ENCODE measurements around the gene RGL1.
A peak's percentile ranks its signal among the peaks of the same experiment; 100 is the strongest.

RGL1 gene

DNA sequence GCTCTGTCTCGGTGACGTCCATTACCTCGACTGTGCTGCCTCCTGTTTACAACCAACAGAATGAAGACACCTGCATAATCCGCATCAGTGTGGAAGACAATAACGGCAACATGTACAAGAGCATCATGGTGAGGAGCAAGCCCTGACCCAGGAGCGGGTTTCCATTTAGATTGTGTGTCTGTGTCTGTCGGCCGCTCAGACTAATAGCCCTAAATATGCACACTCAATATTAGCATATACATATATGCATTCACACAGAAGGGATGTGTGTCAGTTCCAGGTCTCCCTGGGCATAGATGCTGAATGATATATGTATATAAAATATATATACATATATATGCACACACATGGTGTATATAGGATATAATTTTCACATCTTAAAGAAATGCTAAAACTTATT, 111.7 kb downstream of the RGL1 start:
- no peak for DNase-seq (ENCODE audit: low spot score)

GRCh38 chr1:183918589-183918988, 113.7 kb downstream of the RGL1 start:
- no peak for DNase-seq (ENCODE audit: low spot score)

DNA sequence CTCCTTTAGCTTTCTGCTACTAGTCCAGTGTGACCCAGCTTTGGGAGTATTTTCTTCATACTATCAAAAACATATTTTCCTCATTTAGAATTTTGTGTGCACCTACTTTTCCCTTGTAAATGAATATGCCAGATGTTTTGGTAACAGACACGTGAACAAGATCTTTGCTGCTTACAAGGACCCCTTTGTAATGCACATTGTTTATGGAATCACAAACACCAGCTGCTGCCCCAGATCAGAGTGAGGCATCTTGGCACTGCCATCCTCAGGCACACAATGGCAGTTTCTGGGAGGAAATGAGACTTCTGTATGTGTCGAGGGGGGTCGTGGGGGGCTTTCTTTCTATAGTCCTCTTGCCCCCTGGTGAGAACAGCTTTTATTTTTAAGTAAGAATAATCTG, 115.7 kb downstream of the RGL1 start:
- no peak for DNase-seq (ENCODE audit: low spot score)

DNA sequence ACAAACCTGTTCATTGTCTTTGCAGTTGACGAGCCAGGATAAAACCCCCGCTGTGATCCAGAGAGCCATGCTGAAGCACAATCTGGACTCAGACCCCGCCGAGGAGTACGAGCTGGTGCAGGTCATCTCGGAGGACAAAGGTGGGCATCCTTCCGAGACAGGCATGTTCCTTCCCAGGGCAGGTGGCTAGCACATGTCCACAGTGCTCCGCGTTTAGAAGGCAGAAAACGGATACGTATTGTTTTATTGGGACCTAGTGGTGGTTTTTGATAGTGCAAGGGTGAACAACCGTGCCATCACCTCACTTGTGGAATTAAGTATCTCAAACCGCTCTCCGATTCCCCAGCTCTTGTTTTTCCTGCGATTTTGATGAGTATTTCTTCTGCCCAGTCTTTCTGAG, 117.3 kb downstream of the RGL1 start:
- no peak for DNase-seq (ENCODE audit: low spot score)

GRCh38 chr1:183925947-183926346, 121.0 kb downstream of the RGL1 start:
- DNase-seq (ENCODE audit: low spot score): no peak

GRCh38 chr1:183926983-183927382, 122.1 kb downstream of the RGL1 start:
- no peak for DNase-seq (ENCODE audit: low spot score)

- no peak for DNase-seq (ENCODE audit: low spot score)
Measured at GRCh38 chr1:183931646-183932271, 126.8 kb downstream of the RGL1 start.

GRCh38 chr1:183932412-183932811, 127.5 kb downstream of the RGL1 start:
- DNase-seq (ENCODE audit: low spot score): no peak

DNA sequence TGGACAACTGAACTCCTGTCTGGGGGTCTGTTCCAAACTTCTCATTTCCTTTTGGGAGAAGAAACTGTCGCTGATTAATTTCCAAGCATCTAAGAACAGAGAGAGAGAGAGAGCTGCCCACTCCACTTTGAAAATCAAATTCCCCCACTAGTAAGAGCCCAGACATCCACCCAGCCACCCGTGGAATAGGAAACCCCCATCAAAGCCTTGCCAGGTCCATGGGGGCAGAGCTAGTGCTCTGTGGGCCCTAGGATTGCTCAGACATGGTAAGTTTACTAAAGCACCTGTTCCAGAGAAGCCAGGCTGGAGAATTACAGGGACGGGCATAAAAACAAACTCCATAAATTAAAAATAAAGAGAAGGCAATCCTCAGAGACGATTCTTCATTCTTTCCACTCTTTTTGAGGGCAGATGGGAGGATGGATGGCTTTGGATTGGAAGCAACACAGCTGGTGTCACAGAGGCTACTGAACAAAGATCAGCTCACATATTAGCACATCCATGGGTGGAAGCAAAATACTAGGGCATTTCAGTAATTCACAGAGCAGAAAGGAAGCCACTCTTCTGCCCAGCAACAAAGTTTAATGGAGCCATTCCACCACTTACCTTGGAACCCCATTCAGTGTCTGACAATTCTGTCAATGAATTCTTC, 128.7 kb downstream of the RGL1 start:
- DNase-seq (ENCODE audit: low spot score): no peak

DNA sequence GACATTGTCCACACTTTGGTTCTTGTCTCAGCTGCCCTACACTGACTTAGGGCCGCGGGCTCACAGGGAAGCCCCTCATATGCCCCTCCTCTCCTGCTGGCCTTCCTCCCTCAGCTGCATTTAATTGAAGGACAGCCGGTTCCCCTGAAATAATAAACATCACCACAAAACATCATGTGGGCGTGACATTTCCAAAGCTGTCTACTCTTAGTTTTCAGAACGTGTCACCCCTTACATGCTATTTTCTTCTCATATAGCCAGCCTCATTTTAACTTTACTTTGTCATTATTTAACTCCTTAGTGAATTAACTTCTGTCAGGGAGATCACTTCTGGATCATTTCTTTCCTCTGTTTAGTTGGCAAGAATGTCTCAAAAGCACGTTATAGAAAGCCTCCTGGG, 129.4 kb downstream of the RGL1 start:
- DNase-seq (ENCODE audit: low spot score): no peak

DNA sequence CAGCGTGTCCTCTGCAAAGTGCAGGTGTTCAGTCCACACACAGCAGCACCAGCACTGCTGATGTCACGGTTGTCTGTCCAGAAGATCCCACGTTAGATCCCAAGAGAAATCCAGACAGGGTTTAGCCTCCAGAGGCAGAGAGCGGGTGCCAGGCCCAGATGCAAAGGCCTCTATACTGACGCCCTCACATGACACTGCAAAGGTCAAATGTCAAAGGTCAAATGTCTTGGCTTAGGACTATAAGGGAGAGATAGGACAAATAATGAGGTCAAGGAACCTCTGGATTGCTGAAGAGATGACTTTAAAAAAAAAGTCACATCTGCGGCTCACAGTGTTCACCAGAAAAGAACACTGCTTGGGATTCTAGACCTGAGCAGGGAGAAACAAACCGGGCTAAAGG, 131.1 kb downstream of the RGL1 start:
- DNase-seq (ENCODE audit: low spot score): no peak

- DNase-seq (ENCODE audit: low spot score): no peak
Measured at GRCh38 chr1:183936791-183937190, 131.9 kb downstream of the RGL1 start.

- no peak for DNase-seq (ENCODE audit: low spot score)
Measured at GRCh38 chr1:183937611-183938010, 132.7 kb downstream of the RGL1 start.

DNA sequence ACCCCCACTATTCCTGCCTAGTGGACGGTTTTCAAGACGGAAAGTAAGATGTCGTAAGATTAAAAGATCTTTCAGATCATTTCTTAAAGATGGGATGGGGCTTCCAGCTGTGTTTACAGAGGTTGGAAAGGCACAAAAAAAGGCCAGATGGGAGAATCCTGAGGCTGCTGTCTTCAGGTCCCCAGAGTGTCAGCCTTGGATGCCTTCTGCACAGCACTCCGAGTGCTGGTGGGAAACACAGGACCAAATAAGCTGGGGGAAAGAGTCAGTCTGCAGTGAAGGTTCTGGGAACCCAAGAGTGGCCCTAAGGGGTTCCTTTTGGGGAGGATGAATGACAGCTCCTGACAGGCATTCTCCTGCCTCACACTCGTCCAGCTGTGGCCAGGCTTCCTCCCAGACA, 136.1 kb downstream of the RGL1 start:
- no peak for DNase-seq (ENCODE audit: low spot score)

GRCh38 chr1:183942933-183943693, 138.2 kb downstream of the RGL1 start:
- DNase-seq (ENCODE audit: low spot score): no peak

- DNase-seq (ENCODE audit: low spot score): no peak
Measured at GRCh38 chr1:183945428-183946319, 140.8 kb downstream of the RGL1 start.

DNA sequence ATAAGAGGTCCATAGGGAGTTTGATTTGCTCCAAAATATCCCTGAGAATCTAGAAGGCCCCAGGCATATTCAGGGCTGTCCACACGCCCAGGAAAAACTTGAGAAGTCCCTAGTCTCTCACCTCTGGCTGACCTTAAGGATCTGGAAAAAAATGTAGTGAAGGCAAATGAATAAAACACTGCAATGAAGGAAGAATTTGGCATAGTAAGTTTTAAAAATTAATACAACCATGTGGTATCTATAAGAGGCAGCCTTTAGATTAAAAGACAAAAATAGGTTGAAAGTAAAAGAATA, 141.3 kb downstream of the RGL1 start:
- no peak for DNase-seq (ENCODE audit: low spot score)

- no peak for DNase-seq (ENCODE audit: low spot score)
Measured at GRCh38 chr1:183947988-183948387, 143.1 kb downstream of the RGL1 start.

DNA sequence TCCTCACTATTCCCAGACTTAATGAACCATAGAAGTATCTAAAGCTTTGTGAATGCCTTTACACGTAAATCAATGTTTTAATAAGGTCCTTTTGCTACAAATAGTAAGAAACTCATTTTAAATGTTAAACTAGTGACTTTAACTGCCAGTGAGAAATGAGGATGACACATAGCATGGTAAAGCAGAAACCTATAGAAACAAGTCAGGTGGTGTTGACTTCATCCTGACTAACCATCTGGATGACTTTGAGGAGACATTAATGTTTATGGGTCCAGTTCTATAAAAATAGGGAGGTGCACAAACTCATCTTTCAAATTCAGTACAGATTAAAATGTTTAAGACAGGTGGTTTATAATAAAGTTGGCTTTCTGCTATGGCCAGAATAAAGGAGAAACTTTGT, 147.2 kb downstream of the RGL1 start:
- no peak for DNase-seq (ENCODE audit: low spot score)

- no peak for DNase-seq (ENCODE audit: low spot score)
Measured at GRCh38 chr1:183953031-183953430, 148.1 kb downstream of the RGL1 start.

GRCh38 chr1:183954496-183954895, 149.6 kb downstream of the RGL1 start:
- no peak for DNase-seq (ENCODE audit: low spot score)

GRCh38 chr1:183956559-183957188, 151.8 kb downstream of the RGL1 start:
- DNase-seq (ENCODE audit: low spot score): peak; percentile 5
